HG03196 (cell line): Measurements from ENCODE around the gene CD300E.
"Not testable (repeated sequence)": the region's sequence is repeated elsewhere in the genome, so short reads cannot be mapped to it uniquely, and the experiment has no call there.

ENCODE experiments used
- ATAC-seq: cut with Tn5 transposase; IDR thresholded peaks from one replicate; pipeline ENCODE4 v1.9.1; 2021; ENCODE audit not compliant: unreplicated experiment

CD300E gene

DNA sequence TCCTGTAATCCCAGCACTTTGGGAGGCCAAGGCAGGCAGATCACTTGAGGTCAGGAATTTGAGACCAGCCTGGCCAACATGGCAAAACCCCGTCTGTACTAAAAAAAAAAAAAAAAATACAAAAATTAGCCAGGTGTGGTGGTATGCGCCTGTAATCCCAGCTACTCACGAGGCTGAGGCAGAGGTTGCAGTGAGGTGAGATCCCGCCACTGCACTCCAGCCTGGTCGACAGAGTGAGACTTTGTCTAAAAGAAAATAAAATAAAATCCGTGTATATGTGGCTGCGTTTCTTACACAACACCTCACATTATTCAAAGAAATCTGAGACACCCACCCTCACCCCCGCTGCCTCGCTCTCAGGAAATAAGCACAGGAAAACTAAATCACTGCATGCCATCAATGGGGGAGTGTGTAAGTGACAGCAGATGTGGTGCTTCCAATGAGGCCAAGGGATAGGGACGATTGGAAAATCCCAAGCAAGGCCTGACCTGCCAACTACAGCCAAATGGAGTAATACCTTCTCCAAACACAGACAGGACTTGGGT, 13.1 kb upstream of the CD300E start:
- not testable (repeated sequence) for ATAC-seq

DNA sequence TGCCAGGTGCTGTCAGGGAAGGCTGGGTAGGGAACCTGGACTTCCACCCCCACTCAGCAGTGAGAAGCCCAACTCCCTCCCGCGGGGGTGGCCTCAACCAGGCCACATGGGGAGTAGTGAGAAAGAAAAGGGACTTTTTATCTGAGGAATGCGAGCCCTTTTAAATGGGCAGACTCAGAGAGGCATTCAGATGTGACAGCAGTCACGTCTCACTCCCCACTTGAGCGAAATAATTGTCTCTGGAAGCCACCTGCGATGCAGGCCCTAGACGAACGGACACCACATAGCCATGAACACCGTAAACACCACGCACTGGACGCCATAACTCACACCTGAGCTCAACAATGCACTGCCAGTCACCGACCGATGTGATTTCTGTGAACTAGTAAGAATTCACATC, 11.9 kb upstream of the CD300E start:
- ATAC-seq, result no peak

DNA sequence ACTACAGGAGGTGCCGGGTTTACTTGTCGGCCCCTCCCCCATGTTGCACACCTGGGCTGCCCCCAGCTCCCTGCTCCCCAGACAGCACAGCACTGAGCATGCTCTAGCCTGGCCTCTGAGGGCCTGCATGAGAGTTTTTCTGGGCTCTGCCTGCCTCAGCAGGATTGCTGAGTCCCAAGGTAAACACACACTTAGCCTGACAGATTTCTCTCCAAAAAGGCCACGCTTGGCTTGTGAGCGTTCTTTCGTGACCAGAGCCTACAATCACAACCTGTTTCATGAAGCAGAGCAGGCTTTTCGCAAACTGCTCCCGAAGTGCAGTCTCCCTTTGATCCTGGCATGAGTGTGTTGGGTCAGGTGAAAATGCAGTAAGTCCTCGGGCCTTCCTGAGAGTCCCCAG, 9.8 kb upstream of the CD300E start:
- no peak for ATAC-seq

DNA sequence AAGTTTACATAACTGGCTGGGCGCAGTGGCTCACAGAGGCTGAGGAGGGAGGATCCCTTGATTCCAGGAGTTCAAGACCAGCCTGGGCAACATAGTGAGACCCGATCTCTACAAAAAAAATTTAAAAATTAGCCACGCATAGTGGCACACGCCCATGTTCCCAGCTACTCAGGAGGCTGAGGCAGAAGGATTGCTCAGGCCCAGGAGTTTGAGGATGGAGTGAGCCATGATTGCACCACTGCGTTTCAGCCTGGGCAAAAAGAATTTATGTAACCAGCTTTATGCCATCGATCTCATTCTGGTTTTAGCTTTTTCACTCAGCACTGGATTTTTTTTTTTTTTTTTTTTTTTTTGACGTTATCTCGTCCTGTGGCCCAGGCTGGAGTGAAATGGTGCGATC, 9.1 kb upstream of the CD300E start:
- ATAC-seq, result no peak

DNA sequence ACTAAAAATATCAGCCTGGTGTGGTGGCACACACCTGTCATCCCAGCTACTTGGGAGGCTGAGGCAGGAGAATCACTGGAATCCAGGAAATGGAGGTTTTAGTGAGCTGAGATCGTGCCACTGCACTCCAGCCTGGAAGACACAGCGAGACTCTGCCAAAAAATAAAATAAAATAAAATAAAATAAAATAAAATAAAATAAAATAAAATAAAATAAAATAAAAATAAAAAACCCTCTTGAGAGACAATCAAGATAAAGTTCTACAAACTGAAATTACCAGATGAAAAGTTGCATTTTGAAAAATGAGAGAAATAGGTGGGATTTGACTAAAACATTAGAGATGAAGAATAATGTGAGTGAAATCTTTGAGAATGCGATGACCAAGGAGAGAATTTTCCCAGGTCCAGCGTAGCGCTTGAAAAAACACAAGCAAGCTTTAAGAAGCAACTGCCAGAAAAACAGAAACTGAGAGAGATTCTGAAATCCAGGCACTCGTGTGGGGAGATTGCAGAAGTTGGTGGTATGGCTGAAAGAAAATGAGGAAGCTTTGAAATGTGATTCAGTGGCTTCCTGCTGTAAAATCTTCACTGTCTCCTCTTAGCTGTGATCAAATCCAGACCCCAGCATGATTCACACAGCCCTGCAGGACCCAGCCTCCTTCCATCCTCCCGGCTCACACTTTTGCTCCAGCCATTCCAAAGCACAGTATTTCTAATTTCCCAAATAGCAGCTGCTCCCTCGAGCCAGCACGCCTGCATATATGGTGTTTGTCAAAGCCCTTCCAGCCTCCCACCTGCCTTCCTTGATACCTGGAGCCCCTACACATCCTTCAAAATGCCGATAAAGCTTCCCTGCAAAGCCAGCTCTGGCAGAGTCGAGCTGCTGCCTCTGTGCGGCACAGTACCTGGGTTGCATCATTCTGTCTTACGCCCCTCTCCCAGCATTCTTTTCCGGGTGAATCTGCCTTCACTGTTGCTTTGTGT, 8.2 kb upstream of the CD300E start:
- no peak for ATAC-seq

DNA sequence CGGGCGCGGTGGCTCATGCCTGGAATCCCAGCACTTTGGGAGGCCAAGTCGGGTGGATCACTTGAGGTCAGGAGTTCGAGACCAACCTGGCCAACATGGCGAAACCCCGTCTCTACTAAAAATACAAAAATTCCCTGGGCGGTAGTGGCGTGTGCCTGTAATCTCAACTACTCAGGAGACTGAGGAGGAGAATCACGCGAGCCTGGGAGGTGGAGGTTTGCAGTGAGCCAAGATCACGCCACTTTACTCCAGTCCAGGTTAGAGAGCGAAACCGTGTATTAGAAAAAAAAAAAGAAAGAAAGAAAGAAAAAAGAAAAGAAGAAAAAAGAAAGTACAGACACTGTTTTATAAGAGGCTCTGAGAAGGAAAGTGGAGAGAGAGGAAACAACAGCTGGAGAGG, 6.7 kb upstream of the CD300E start:
- not testable (repeated sequence) for ATAC-seq

DNA sequence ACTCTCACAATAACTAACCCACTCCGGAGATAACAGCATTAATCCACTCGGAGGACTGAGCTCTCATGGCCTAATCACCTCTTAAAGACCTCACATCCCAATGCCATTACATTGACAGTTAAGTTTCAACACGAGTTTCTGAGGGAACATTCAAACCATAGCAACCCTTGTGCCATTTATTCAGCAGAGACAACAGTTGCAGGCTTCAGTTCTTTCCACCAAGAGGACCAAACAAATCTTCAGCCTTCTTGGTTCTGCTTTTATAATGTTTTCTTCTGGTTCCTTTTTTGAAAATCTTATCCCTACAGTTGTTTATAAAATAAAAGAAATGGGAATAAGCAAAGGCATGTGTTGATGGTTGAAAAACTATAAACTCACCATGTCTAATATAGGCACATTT, 2.1 kb upstream of the CD300E start:
- ATAC-seq, result no peak

DNA sequence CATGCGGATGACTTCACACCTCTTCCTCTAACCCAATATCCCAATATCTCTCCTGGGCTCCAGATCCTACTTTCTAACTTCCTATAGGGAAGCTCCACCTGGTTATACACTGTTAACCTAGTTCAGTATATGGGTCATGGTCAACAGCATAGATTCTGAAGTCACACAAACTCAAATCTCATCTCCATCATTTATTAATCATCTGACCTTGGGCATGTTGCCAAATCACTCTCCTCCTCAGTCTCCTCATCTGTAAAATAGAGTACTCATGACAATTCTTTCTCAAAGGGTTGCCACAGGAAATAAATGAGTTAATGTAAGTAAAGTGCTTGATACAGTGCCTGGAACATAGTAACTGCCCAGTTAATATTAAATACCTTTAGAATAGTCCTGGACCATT, 593 bp upstream of the CD300E start:
- ATAC-seq, result no peak

DNA sequence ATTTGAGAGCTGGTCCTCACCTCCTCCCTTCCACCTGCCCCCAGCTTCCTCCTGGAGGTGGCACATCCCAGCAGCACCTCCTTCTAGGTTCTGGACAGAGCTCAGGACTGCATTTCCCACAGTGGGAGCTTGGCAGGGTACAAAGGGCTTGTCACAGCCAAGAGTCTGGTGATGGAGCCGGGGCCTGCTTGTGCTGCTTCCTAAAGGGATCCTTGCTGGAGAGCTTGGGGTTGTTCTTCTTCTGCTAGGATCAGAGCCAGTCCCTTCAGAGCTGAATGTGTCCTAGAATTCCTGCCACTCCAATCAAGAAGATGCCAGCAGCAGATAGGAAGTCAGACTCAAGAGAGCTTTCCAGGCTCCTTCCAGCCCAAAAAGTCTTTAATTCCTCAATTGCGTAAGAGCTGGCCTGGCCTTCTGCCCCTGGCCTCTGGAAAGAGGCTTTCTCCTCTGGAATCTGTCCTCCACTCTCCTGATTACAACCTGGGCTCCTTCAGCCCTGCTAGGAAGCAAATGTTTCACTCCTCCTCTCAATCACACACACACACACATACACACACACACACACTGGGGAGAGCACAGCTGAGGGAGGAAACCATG, 4.4 kb downstream of the CD300E start:
- no peak for ATAC-seq

DNA sequence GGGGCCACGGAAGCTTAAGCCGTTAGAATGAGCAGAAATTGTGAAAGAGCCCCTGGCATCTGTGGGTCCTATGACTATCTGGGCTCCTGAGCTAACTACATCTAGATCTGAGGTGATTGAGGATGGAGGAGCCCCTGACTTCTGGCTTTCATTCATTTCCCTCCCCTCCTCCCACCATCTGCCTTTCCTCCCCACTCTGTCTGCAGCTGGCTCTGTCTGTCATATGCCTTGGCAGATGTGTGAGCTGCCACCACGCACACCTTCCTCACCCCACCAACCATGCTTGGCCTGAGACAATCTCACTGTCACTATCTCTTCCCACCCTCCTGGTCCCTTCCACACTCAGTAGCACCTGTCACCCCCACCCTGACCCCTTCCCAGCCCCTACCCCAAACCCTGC, 5.1 kb downstream of the CD300E start:
- no peak for ATAC-seq

DNA sequence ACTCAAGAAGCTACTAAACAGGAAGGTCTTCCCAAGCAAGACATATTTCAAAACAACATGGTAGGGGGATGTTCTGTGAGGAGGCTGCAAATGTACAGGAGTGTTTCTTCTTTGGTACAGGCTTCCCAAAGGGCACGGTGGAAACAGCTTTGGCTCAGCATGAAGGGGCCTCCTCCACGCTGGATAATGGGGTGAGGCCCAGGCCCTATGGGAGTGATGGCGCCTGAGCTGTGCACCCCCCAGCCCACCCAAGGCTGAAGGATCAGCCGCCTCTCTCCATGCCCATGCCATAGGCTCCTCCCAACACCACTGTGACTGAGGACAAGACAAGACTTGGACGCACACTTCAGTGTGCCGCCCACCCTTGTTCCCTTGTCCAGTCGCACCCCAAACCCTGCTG, 6.8 kb downstream of the CD300E start:
- no peak for ATAC-seq

DNA sequence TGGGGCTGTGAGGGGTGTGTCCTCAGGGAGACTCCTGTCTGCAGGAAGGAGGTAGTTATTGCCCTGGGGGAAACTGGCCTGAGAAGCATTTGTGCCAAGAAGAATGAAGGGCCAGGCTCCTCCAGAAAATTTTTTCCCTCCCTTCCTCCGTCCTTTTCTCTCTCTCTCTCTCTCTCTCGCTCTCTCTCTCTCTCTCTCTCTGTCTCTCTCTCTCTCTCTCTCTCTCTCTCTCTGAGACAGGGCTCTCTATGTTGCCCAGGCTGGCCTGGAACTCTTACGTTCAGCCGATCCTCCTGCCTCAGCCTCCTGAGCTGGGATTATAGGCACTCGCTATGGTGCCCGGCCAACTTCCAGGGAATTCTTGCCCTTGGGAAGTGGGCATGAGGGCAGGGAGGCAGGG, 11.5 kb downstream of the CD300E start:
- no peak for ATAC-seq

DNA sequence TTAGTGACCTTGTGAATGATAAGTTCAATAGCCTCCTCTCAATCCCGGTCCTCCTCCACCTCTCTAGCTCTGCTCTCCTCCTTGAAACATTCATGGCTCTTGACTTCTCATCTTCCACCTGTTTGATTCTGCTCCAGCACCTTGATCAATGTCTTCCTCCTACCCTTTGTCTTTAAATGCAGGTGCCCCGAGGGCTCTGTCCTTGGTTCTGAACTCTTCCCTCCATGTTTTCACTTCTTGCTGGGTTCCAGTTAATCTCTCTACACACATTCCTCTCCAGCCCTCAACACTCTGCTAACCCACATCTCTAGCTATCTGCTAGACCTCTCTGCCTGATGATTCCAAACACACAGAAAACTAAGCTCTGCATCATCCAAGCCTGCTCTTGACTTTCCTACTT, 13.4 kb downstream of the CD300E start:
- no peak for ATAC-seq

DNA sequence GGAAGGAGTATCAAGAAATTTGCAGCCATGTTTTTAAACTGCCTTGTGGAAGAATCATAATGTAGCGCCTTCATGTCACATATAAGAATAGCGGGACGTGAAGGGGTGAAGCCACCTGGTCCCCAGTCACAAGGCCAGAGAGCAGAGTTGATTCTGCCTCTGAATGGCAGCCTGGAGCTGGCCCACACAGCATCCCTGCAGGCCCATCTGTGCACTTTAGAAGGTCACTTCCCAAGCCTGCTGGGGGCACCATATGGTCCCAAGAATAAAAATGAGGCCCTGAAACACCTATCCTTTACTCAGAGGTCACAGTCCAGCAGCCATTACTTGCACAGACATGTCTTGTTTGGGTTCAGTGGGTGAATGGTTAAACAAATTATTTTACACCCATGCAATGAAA, 15.0 kb downstream of the CD300E start:
- no peak for ATAC-seq

DNA sequence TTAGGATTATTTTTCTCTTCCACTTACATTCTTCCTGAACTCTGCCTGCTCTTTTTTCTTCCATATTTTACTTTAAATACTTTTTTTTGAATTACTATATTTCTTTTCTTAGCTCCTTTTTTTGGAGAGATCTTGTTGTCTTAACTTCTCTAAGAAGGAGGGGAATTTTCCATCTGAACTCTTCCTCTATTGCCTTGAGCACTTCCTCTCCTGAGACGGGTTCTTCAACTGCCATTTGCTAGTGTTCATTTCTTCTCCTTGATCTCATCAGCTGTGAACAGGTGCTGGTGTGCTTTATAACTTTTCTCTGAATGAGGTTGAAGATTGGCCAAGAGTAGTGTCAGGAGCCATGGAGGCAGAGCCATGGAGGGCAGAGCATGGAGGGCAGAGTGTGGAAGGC, 16.3 kb downstream of the CD300E start:
- ATAC-seq, result no peak

DNA sequence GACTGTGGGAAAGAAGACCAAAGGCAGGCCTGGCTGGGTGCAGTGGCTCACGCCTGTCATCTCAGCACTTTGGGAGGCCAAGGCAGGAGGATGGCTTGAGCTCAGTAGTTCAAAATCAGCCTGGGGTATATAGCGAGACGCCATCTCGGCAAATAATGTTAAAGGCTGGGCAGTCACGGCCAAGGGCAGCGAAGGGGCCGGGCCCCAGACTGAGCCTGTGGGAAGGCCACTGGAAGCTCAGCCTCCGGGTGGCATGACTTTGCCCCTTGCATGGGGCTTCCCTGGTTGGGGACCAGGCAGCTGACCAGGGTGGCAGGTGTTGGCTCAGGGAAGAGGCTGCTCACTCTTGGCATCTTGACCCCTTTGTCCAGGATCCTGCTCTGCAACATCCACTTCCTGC, 17.5 kb downstream of the CD300E start:
- ATAC-seq, result no peak

DNA sequence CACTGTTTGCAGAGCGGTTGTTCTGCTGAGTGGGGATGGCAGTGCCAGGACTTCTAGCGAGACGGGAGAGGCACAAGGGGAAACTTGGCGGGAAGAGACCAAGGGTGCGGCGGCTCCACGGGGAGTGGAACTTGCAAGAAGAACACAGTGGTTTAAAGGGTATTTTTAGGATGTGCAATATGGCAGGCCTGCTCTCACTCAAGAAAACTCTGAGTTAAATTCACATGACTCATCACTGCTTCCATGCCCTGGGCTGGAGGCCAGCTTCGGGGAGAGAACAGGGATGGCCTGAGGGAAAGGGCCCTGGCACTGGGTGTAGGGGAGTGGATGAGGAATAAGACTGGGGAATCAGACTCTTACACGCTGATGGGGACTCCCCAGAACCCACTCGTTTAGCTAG, 18.2 kb downstream of the CD300E start:
- ATAC-seq, result no peak

DNA sequence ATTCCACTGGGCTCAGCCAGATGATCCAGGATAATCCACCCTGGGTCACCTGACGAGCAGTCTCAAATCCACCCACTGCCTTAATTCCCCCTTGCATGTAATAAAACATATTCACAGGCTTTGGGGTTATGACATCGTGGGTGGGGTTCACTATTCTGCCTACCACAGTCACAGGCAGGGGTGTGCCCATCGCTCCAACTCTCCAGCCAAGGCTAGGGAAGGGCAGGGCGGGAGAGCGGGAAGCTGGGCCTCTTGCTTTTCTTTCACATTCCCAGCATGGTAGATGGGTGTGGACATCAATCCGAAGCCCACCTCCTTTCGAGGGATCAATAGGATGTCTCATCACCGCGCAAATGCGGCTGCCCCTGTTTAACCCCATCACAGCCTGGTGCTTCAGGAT, 18.8 kb downstream of the CD300E start:
- no peak for ATAC-seq

DNA sequence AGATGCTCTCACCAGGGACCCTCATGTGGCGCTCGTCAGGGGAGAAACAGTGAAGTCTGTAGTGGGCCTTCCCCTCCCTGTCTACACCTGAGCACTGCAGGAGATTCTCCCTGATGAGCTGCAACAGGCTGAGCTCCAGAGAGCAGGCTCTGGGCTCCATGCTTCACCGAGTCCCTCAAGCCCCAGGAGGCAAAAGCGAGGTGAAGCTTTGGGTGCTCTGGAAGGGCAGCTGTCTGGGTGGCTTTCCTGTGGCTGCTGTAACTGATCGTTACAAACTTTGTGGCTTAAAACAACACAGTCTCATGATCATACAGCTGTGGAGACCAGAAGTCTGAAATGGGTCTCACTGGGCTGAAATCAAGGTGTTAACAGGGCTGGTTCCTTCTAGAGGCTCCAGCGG, 19.3 kb downstream of the CD300E start:
- ATAC-seq, result no peak

DNA sequence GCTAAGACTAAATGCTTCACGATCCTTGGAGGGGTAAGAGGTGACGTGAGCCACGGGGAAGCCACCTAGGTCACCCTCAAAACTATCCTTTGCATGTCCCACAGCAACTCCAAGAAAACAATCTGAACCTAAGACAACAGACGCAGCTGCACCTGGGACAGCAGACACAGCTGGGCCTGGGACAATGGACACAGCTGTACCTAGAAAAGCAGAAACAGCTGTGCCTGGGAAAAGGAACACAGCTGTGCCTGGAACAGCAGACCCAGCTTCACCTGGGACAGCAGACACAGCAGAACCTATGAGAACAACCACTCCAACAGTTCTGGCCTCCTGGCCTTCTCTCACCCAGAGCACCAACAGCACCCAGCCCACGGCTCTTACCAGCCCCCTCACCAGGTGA, 19.8 kb downstream of the CD300E start:
- ATAC-seq, result no peak

DNA sequence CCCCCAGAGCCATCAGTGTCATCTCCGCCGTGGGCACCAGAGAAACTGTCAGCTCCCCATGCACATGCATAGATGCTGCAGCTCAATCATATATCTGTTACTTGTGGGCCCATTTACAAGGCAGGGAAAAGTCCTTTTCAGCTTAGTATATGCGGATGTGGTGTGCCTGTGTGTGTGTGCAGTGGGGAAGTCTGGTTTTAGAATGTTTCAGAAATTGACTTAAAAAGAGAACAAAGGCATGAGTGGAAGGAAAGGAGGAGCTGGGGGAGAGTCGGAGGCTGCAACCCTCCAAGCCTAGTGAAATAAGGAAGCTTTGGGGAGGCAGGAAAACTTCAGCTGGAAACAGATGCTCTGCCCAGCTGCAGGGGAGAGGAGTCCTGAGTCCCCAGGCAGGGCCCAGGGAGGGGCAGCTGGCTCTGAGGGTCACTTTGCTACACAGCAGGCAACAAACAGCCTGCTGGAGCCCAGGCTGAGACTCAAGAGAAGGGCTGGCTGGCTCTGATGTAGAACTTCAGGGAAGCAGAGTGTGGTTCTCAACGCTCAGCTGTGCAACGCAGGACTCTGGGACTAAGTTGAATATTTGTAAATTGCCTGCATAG, 20.4 kb downstream of the CD300E start:
- ATAC-seq, result no peak
